Measurements from ENCODE around the gene BYSL.
"Not testable (repeated sequence)": the region's sequence is repeated elsewhere in the genome, so short reads cannot be mapped to it uniquely, and the experiment has no call there.

BYSL gene

GRCh38 chr6:41942067-41942851, 21.0 kb downstream of the BYSL start:
- FAIRE-seq (peak; percentile 24), DNase-seq (ENCODE audit: low spot score) (no peak)

GRCh38 chr6:41942882-41943281, 21.6 kb downstream of the BYSL start:
- not testable (repeated sequence) for DNase-seq (ENCODE audit: low spot score); FAIRE-seq

- no peak for FAIRE-seq
- no peak for DNase-seq (ENCODE audit: low spot score)
These were observed 22.2 kb downstream of the BYSL start for GRCh38 chr6:41943456-41943855.

- FAIRE-seq (no peak), DNase-seq (ENCODE audit: low spot score) (no peak)
These were observed 26.4 kb downstream of the BYSL start for GRCh38 chr6:41947581-41948220.

- FAIRE-seq, result no peak
These were observed 33.4 kb downstream of the BYSL start for GRCh38 chr6:41954668-41955067.

GRCh38 chr6:41955412-41955811, 34.1 kb downstream of the BYSL start:
- FAIRE-seq (no peak), DNase-seq (ENCODE audit: low spot score) (no peak)

More at GRCh38 chr6:41954668-41955067, 33.4 kb downstream of the BYSL start:
- DNase-seq (ENCODE audit: low spot score), result no peak

GRCh38 chr6:41957117-41957516, 35.8 kb downstream of the BYSL start:
- FAIRE-seq (no peak), DNase-seq (ENCODE audit: low spot score) (no peak)

GRCh38 chr6:41958022-41958856, 36.9 kb downstream of the BYSL start:
- FAIRE-seq, result no peak
- no peak for DNase-seq (ENCODE audit: low spot score)

- FAIRE-seq, result no peak
- no peak for DNase-seq (ENCODE audit: low spot score)
These were observed 38.7 kb downstream of the BYSL start for GRCh38 chr6:41960028-41960427.

GRCh38 chr6:41963371-41963770, 42.1 kb downstream of the BYSL start:
- DNase-seq (ENCODE audit: low spot score) (no peak), FAIRE-seq (no peak)

- no peak for DNase-seq (ENCODE audit: low spot score)
- FAIRE-seq, result no peak
These were observed 43.0 kb downstream of the BYSL start for GRCh38 chr6:41964201-41964887.

GRCh38 chr6:41965429-41966213, 44.3 kb downstream of the BYSL start:
- no peak for FAIRE-seq
- DNase-seq (ENCODE audit: low spot score), result no peak

GRCh38 chr6:41966214-41966920, 45.1 kb downstream of the BYSL start:
- FAIRE-seq (peak; percentile 27), DNase-seq (ENCODE audit: low spot score) (peak; percentile 41)

GRCh38 chr6:41966961-41967311, 45.6 kb downstream of the BYSL start:
- DNase-seq (ENCODE audit: low spot score) (peak; percentile 87), FAIRE-seq (peak; percentile 89)

GRCh38 chr6:41967312-41968287, 46.3 kb downstream of the BYSL start:
- no peak for FAIRE-seq
- peak; percentile 74 for DNase-seq (ENCODE audit: low spot score)

GRCh38 chr6:41970436-41970846, 49.1 kb downstream of the BYSL start:
- DNase-seq (ENCODE audit: low spot score) (no peak), FAIRE-seq (no peak)

GRCh38 chr6:41972826-41973225, 51.5 kb downstream of the BYSL start:
- no peak for FAIRE-seq

GRCh38 chr6:41974281-41974825, 53.1 kb downstream of the BYSL start:
- DNase-seq (ENCODE audit: low spot score) (no peak), FAIRE-seq (no peak)

More at GRCh38 chr6:41972826-41973225, 51.5 kb downstream of the BYSL start:
- no peak for DNase-seq (ENCODE audit: low spot score)

All from RCC 7860 (cell line).